NT2/D1 (cell line): ENCODE data around the gene NR1H3.

Experiments used
- YY1 ChIP-seq: IDR thresholded peaks from 2 replicates; pipeline ENCODE4 v1.6.1; 2011; ENCODE audit not compliant: insufficient read length, insufficient read depth
- ZNF274 ChIP-seq: IDR thresholded peaks from 2 replicates; pipeline ENCODE4 v1.6.1; 2011; ENCODE audit warnings: mild to moderate bottlenecking, low read depth, low read length

- no peak for TF ChIP-seq ZNF274
- no peak for TF ChIP-seq YY1
Measured at GRCh38 chr11:47282462-47282861, 24.7 kb downstream of the NR1H3 start.
